Body of pancreas (tissue), 4 donors: Measurements from ENCODE around the gene ATIC. TPM values are rescaled to one million over a fixed set of nuclear protein-coding genes. Genes with fewer than 3 reads are reported as not detected.

ENCODE experiments used
- ATAC-seq: fragments of 150-250 bp; one replicate; pipeline ENCODE4 v1.9.1; 2016
- DNase-seq, 4 donors: peaks; one replicate each; pipeline ENCODE4 v3.0.0-alpha.2; 2019
- H3K27ac ChIP-seq, 4 donors: fragments of 200-600 bp; sonication (generic); 1 replicate in 3 of 4; 2 replicates in 1 of 4; pipeline versions ENCODE4 v1.5.1 to v1.6.1; 2016 to 2019; ENCODE audit warnings: mild to moderate bottlenecking in 1 of 4, mixed read lengths in 1 of 4, moderate library complexity in 1 of 4
- H3K27me3 ChIP-seq, 2 donors: fragments of 200-600 bp; sonication (generic); one replicate each; pipeline ENCODE4 v1.6.0; 2016; ENCODE audit warnings: mild to moderate bottlenecking in 1 of 2
- H3K36me3 ChIP-seq, 2 donors: fragments of 200-600 bp; sonication (generic); replicated peaks in 1 of 2; 2 replicates each; pipeline ENCODE4 v1.5.1; 2016; ENCODE audit warnings: low read depth in 2 of 2; ENCODE audit not compliant: insufficient read depth in 1 of 2
- H3K4me1 ChIP-seq: fragments of 200-600 bp; sonication (generic); one replicate; pipeline ENCODE4 v1.6.0; 2016
- H3K4me3 ChIP-seq, 2 donors: fragments of 200-600 bp; sonication (generic); 1 replicate in 1 of 2; 2 replicates in 1 of 2; pipeline ENCODE4 v1.5.1; 2016 to 2019
- H3K9me3 ChIP-seq, 3 donors: fragments of 200-600 bp; sonication (generic); 1 replicate in 2 of 3; 2 replicates in 1 of 3; pipeline ENCODE4 v1.5.1; 2016
- POLR2A ChIP-seq, 3 donors: fragments of 450-650 bp; IDR thresholded peaks; one replicate each; pipeline ENCODE4 v1.6.1; 2016; ENCODE audit warnings: antibody characterized with exemption in 3 of 3, mild to moderate bottlenecking in 2 of 3
- WGBS, 2 donors: methylation state at CpG; one replicate each; pipeline ENCODE4 v1.1.5; 2017; 5-methylcytosine and 5-hydroxymethylcytosine counted together
- intact Hi-C: fragments of 100-400 bp; cut with DNase I; formaldehyde crosslinking; loops from one replicate; pipeline ENCODE4 v1.15.1; 2023
- total RNA-seq, 2 donors: library from RNA; depleted of rRNA; stranded (reverse); fragments of >200 nt; gene quantifications; one replicate each; pipeline ENCODE4 v1.1.0, GENCODE V29; 2016
- TF ChIP-seq, protein P1 (sequence below), 7 experiments: fragments of 450-650 bp in 4 of 7; fragments of 200-600 bp in 3 of 7; sonication (generic) in 3 of 7; IDR thresholded peaks; one replicate each; pipeline ENCODE4 v1.5.1; 2016 to 2019; ENCODE audit warnings: antibody characterized with exemption in 7 of 7

Gene ATIC
- total RNA-seq, 2 donors from 2014 or later: 30.3 to 38.1 TPM

- TF ChIP-seq, protein P1, sequence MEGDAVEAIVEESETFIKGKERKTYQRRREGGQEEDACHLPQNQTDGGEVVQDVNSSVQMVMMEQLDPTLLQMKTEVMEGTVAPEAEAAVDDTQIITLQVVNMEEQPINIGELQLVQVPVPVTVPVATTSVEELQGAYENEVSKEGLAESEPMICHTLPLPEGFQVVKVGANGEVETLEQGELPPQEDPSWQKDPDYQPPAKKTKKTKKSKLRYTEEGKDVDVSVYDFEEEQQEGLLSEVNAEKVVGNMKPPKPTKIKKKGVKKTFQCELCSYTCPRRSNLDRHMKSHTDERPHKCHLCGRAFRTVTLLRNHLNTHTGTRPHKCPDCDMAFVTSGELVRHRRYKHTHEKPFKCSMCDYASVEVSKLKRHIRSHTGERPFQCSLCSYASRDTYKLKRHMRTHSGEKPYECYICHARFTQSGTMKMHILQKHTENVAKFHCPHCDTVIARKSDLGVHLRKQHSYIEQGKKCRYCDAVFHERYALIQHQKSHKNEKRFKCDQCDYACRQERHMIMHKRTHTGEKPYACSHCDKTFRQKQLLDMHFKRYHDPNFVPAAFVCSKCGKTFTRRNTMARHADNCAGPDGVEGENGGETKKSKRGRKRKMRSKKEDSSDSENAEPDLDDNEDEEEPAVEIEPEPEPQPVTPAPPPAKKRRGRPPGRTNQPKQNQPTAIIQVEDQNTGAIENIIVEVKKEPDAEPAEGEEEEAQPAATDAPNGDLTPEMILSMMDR (IDR thresholded peaks at IDR 0.05): no peak
- no peak for TF ChIP-seq POLR2A (IDR thresholded peaks at IDR 0.05)
- intact Hi-C loops: no loop called here
- H3K4me1 ChIP-seq: no peaks in the 10 kb centered on the region
- WGBS, 2 donors: 88 to 90% methylated on average over 7 of the region's 7 CpGs
- no peaks in the 10 kb centered on the region for H3K36me3 ChIP-seq
- H3K27me3 ChIP-seq: no peaks in the 10 kb centered on the region
- H3K4me3 ChIP-seq: no peak overlapping the region
- H3K9me3 ChIP-seq: no peaks in the 10 kb centered on the region
- H3K27ac ChIP-seq: no peak overlapping the region
- no peak for DNase-seq
- ATAC-seq: no peak
Measured at GRCh38 chr2:215380699-215381098, 68.8 kb downstream of the ATIC start.

GRCh38 chr2:215382011-215382410 lies 70.2 kb downstream of the ATIC start:
- 87 to 91% methylated on average over 7 of the region's 7 CpGs for WGBS, 2 donors
- H3K27ac ChIP-seq: no peak overlapping the region
- H3K36me3 ChIP-seq: no peaks in the 10 kb centered on the region
- no peaks in the 10 kb centered on the region for H3K9me3 ChIP-seq
- ATAC-seq: no peak
- TF ChIP-seq, protein P1 (IDR thresholded peaks at IDR 0.05): no peak
- TF ChIP-seq POLR2A (IDR thresholded peaks at IDR 0.05): no peak
- intact Hi-C loops: no loop called here
- no peaks in the 10 kb centered on the region for H3K4me1 ChIP-seq
- no peak for DNase-seq
- H3K4me3 ChIP-seq: no peak overlapping the region
- no peaks in the 10 kb centered on the region for H3K27me3 ChIP-seq

GRCh38 chr2:215382480-215382879 lies 70.6 kb downstream of the ATIC start:
- intact Hi-C loops: no loop called here
- no peaks in the 10 kb centered on the region for H3K36me3 ChIP-seq
- DNase-seq: no peak
- TF ChIP-seq, protein P1 (IDR thresholded peaks at IDR 0.05): no peak
- TF ChIP-seq POLR2A (IDR thresholded peaks at IDR 0.05): no peak
- H3K4me1 ChIP-seq: no peaks in the 10 kb centered on the region
- H3K4me3 ChIP-seq: no peak overlapping the region
- no peak overlapping the region for H3K27ac ChIP-seq
- H3K9me3 ChIP-seq: no peaks in the 10 kb centered on the region
- ATAC-seq: no peak
- H3K27me3 ChIP-seq: no peaks in the 10 kb centered on the region

- ATAC-seq (no peak), DNase-seq (no peak)
- Histone ChIP-seq H3K27me3 (no peaks in the 10 kb centered on the region), H3K4me1 (no peaks in the 10 kb centered on the region), H3K27ac (no peak overlapping the region), H3K36me3 (no peaks in the 10 kb centered on the region), H3K9me3 (no peaks in the 10 kb centered on the region), H3K4me3 (no peak overlapping the region)
- intact Hi-C loops: no loop called here
- TF ChIP-seq POLR2A (IDR thresholded peaks at IDR 0.05): no peak
- TF ChIP-seq, protein P1 (IDR thresholded peaks at IDR 0.05): no peak
- 90 to 96% methylated on average over 8 of the region's 8 CpGs for WGBS, 2 donors
Measured at GRCh38 chr2:215383652-215384279, 71.9 kb downstream of the ATIC start.

DNA sequence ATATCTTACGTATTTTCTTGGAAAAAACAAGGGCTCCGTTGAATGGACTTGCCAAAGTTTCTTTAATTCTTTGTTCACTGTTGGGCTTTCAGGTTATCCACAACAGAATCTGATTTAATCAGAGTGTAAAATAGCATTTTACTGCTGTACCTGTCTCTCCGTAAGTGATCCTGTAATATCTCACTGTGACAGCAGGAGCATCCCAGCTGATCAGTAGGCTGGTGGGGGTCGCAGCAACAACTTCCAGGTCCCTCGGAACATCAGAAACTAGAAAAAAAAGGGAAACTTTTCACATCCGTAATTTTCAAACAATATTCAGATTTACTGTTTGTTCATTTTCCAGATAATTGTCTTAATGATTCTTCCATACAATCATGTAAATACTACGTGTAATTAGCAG lies 72.9 kb downstream of the ATIC start:
- Histone ChIP-seq H3K9me3 (no peaks in the 10 kb centered on the region), H3K36me3 (no peaks in the 10 kb centered on the region), H3K4me1 (no peaks in the 10 kb centered on the region), H3K27ac (no peak overlapping the region), H3K4me3 (no peak overlapping the region), H3K27me3 (no peaks in the 10 kb centered on the region)
- TF ChIP-seq, protein P1 (IDR thresholded peaks at IDR 0.05): no peak
- no peak for TF ChIP-seq POLR2A (IDR thresholded peaks at IDR 0.05)
- intact Hi-C loops: no loop called here
- DNase-seq (no peak), ATAC-seq (no peak)
- 78 to 80% methylated on average over 7 of the region's 7 CpGs for WGBS, 2 donors
